Upper lobe of left lung (tissue), 6 donors: ENCODE data around the gene NUP153. TPM values are rescaled to one million over a fixed set of nuclear protein-coding genes. Genes with fewer than 3 reads are reported as not detected.

Experiments
- ATAC-seq, 2 donors: fragments of 200-7000 bp; cut with Tn5 transposase; one replicate each; pipeline ENCODE4 v1.9.1; 2022; ENCODE audit warnings: mild to moderate bottlenecking in 2 of 2, moderate library complexity in 2 of 2; ENCODE audit not compliant: low FRiP score in 2 of 2
- DNase-seq, 2 donors: peaks; one replicate each; pipeline ENCODE4 v3.0.0-alpha.2; 2019 to 2020
- H3K27ac ChIP-seq, 4 donors: fragments of 200-600 bp; sonication (generic); one replicate each; pipeline ENCODE4 v1.5.1; 2016 to 2019
- H3K27me3 ChIP-seq, 4 donors: fragments of 200-600 bp; sonication (generic); one replicate each; pipeline ENCODE4 v1.5.1; 2017 to 2019
- H3K36me3 ChIP-seq, 4 donors: fragments of 200-600 bp; sonication (generic); one replicate each; pipeline ENCODE4 v1.5.1; 2016 to 2019
- H3K4me1 ChIP-seq, 4 donors: fragments of 200-600 bp; sonication (generic); one replicate each; pipeline ENCODE4 v1.5.1; 2018 to 2019
- H3K4me3 ChIP-seq, 4 donors: fragments of 200-600 bp; sonication (generic); one replicate each; pipeline ENCODE4 v1.5.1; 2017 to 2019; ENCODE audit warnings: mild to moderate bottlenecking in 2 of 4, moderate library complexity in 1 of 4
- H3K9me3 ChIP-seq, 4 donors: fragments of 200-600 bp; sonication (generic); one replicate each; pipeline ENCODE4 v1.5.1; 2018 to 2019
- CTCF ChIP-seq, 6 experiments: fragments of 450-650 bp in 4 of 6; fragments of 200-600 bp in 2 of 6; sonication (generic) in 2 of 6; IDR thresholded peaks; one replicate each; pipeline ENCODE4 v1.5.1; 2016 to 2019; ENCODE audit warnings: antibody characterized with exemption in 6 of 6
- EP300 ChIP-seq, 4 donors: sonication (generic); formaldehyde crosslinking; IDR thresholded peaks; one replicate each; pipeline ENCODE4 v1.5.1; 2017; ENCODE audit warnings: antibody characterized with exemption in 4 of 4, control low read depth in 2 of 4
- POLR2A ChIP-seq, 4 donors: fragments of 450-650 bp; IDR thresholded peaks; one replicate each; pipeline ENCODE4 v1.5.1; 2016 to 2017; ENCODE audit warnings: antibody characterized with exemption in 4 of 4, mild to moderate bottlenecking in 2 of 4
- POLR2AphosphoS5 ChIP-seq, 2 donors: sonication (generic); formaldehyde crosslinking; IDR thresholded peaks; one replicate each; pipeline ENCODE4 v1.5.1; 2017; ENCODE audit warnings: antibody characterized with exemption in 2 of 2
- WGBS, 2 donors: methylation state at CpG; one replicate each; pipeline ENCODE4 v1.1.5; 2017 to 2018; 5-methylcytosine and 5-hydroxymethylcytosine counted together
- small RNA-seq, 4 donors: library from RNA; depleted of rRNA; stranded (forward); fragments of <200 nt; gene quantifications; one replicate each; pipeline ENCODE3, GENCODE V24; 2016
- total RNA-seq, 6 donors: library from RNA; depleted of rRNA in 4 of 6; stranded (reverse); fragments of >200 nt in 4 of 6; gene quantifications; one replicate each; pipeline versions ENCODE4 v1.1.0 to v1.2.1, GENCODE V29; 2016 to 2021
- donor health status: DM: no; HTN: no; CAD: no; lungs with moderate emphysema.
- donor health status: DM: no; HTN: yes; CAD: no; lungs with severe emphysema.

NUP153 gene
- total RNA-seq, 6 donors from 2014 or later = 16.9 to 43.8 (median 29.0) TPM

- no peak overlapping the region for H3K27ac ChIP-seq
- ATAC-seq (no peak), DNase-seq (no peak)
- no peaks in the 10 kb centered on the region for H3K27me3 ChIP-seq
- WGBS, 2 donors = 87 to 91% methylated on average over 8 of the region's 8 CpGs
- H3K4me3 ChIP-seq = no peak overlapping the region
- H3K36me3 ChIP-seq = no peaks in the 10 kb centered on the region
- no peaks in the 10 kb centered on the region for H3K4me1 ChIP-seq
- peaks cover 0 to 11% (median 8%) of the 10 kb centered on the region in 4 donors for H3K9me3 ChIP-seq
- TF ChIP-seq POLR2A (IDR thresholded peaks at IDR 0.05) (no peak), EP300 (IDR thresholded peaks at IDR 0.05) (no peak), POLR2AphosphoS5 (IDR thresholded peaks at IDR 0.05) (no peak), CTCF (IDR thresholded peaks at IDR 0.05) (no peak)
Observed at GRCh38 chr6:17574866-17575560, 131.7 kb downstream of the NUP153 start.

GRCh38 chr6:17565399-17565798 is 141.3 kb downstream of the NUP153 start:
- WGBS, 2 donors = 92 to 100% methylated on average over 3 of the region's 3 CpGs
- no peak for TF ChIP-seq CTCF (IDR thresholded peaks at IDR 0.05)
- TF ChIP-seq EP300 (IDR thresholded peaks at IDR 0.05) = no peak
- TF ChIP-seq POLR2A (IDR thresholded peaks at IDR 0.05) = no peak
- TF ChIP-seq POLR2AphosphoS5 (IDR thresholded peaks at IDR 0.05) = no peak
- DNase-seq = no peak
- Histone ChIP-seq H3K4me1 (no peaks in the 10 kb centered on the region), H3K36me3 (no peaks in the 10 kb centered on the region), H3K4me3 (no peak overlapping the region), H3K9me3 (peaks cover 0 to 9% (median 0%) of the 10 kb centered on the region in 4 donors), H3K27ac (no peak overlapping the region), H3K27me3 (no peaks in the 10 kb centered on the region)
- ATAC-seq = no peak

Small RNAs within 50 kb of the gene (small RNA-seq; reads per million reads assigned to genes)
- gene RF00019 (0 reads per million in 4 donors), gene RNA5SP204 (8.4 to 26.0 (median 11.4) reads per million in 4 donors), gene RNU6-190P (0 reads per million in 4 donors), gene SUMO2P13 (0 reads per million in 4 donors)

Other genes starting within 250 kb of the NUP153 start
- gene FAM8A1, start 106.6 kb downstream of the NUP153 start, total RNA-seq = 10 to 100 TPM; 10.5 to 46.1 (median 24.7) TPM